GM18499 (cell line): ENCODE results near the gene PSMG2.

Experiments
- ATAC-seq: cut with Tn5 transposase; IDR thresholded peaks from one replicate; pipeline ENCODE4 v1.9.1; 2021; ENCODE audit warnings: moderate number of reproducible peaks; ENCODE audit not compliant: insufficient read depth, unreplicated experiment

PSMG2 gene

GRCh38 chr18:12702221-12703095, at the start of gene PSMG2, which contains the start of gene CEP76:
Gene PSMG2, plus strand, starts transcription at chr18:12703042. Its CDS starts 66 bp downstream, at chr18:12703108.
Gene CEP76, minus strand, starts transcription at chr18:12702723. Its CDS starts 175 bp downstream, at chr18:12702548.
- ATAC-seq: no peak

GRCh38 chr18:12654971-12655370, 47.9 kb upstream of the PSMG2 start:
- ATAC-seq: no peak

GRCh38 chr18:12656605-12656937, 46.3 kb upstream of the PSMG2 start:
- no peak for ATAC-seq

- ATAC-seq: no peak
Measured at GRCh38 chr18:12656938-12657683, 45.7 kb upstream of the PSMG2 start.

- ATAC-seq: no peak
Measured at GRCh38 chr18:12657684-12658425, 45.0 kb upstream of the PSMG2 start, which contains the start of gene SPIRE1. Gene SPIRE1, minus strand, starts transcription at chr18:12658107. Its CDS starts 241 bp downstream, at chr18:12657866.

GRCh38 chr18:12658426-12659138, 44.3 kb upstream of the PSMG2 start:
- ATAC-seq: no peak

GRCh38 chr18:12659904-12660605, 42.8 kb upstream of the PSMG2 start:
- no peak for ATAC-seq

- ATAC-seq: no peak
Measured at GRCh38 chr18:12668041-12668440, 34.8 kb upstream of the PSMG2 start.

GRCh38 chr18:12679183-12679786, 23.6 kb upstream of the PSMG2 start:
- ATAC-seq: no peak

GRCh38 chr18:12686100-12686499, 16.7 kb upstream of the PSMG2 start:
- no peak for ATAC-seq

GRCh38 chr18:12689256-12689850, 13.5 kb upstream of the PSMG2 start:
- no peak for ATAC-seq

GRCh38 chr18:12692206-12692605, 10.6 kb upstream of the PSMG2 start:
- no peak for ATAC-seq

- ATAC-seq: no peak
Measured at GRCh38 chr18:12694032-12694431, 8.8 kb upstream of the PSMG2 start.

- ATAC-seq: no peak
Measured at GRCh38 chr18:12699747-12700146, 3.1 kb upstream of the PSMG2 start.

- no peak for ATAC-seq
Measured at GRCh38 chr18:12701161-12701560, 1.7 kb upstream of the PSMG2 start.

- no peak for ATAC-seq
Measured at GRCh38 chr18:12703096-12703567, 290 bp downstream of the PSMG2 start.

GRCh38 chr18:12703664-12704063, 822 bp downstream of the PSMG2 start:
- no peak for ATAC-seq

- no peak for ATAC-seq
Measured at GRCh38 chr18:12711446-12711845, 8.6 kb downstream of the PSMG2 start.
